NCI-H1436 treated with DMSO at 0.1 percent for 48 hours (cell line): ENCODE results near the gene ZNF649.

ENCODE experiments used
- DNase-seq: peaks from one replicate; lab custom pipeline; 2025; lab: John Stamatoyannopoulos, UW

The ZNF649 gene

GRCh38 chr19:51887522-51888498, 17.0 kb downstream of the ZNF649 start, which contains the start of gene ZNF577:
ZNF577 (minus strand) TSS chr19:51887951; CDS start chr19:51880382, 7,569 bp downstream.
- DNase-seq = no peak

GRCh38 chr19:51884713-51885112, 20.1 kb downstream of the ZNF649 start:
- DNase-seq = no peak

- no peak for DNase-seq
Observed at GRCh38 chr19:51882518-51882917, 22.3 kb downstream of the ZNF649 start.

- DNase-seq = no peak
Observed at GRCh38 chr19:51873097-51873496, 31.7 kb downstream of the ZNF649 start.

GRCh38 chr19:51861870-51862622, 42.8 kb downstream of the ZNF649 start:
- DNase-seq = no peak
